Naive thymus-derived CD4-positive, alpha-beta T cell (primary cell): Measurements from ENCODE around the gene PLCG2. TPM values are rescaled to one million over a fixed set of nuclear protein-coding genes. Genes with fewer than 3 reads are reported as not detected.
"Not testable (repeated sequence)": the region's sequence is repeated elsewhere in the genome, so short reads cannot be mapped to it uniquely, and the experiment has no call there.

ENCODE experiments used
- ATAC-seq: fragments of 150-1000 bp; cut with Tn5 transposase; 2 replicates; pipeline ENCODE4 v1.10.0; 2021; ENCODE audit warnings: mild to moderate bottlenecking, moderate library complexity
- CTCF ChIA-PET: fragments of 350-600 bp; sonication (Branson Sonifier 250); formaldehyde crosslinking; loops from one replicate; lab custom pipeline; 2021; ENCODE audit warnings: antibody characterized with exemption; lab: Charles Lee
- POLR2A ChIA-PET: fragments of 350-600 bp; sonication (Branson Sonifier 250); formaldehyde crosslinking; loops from one replicate; lab custom pipeline; 2021; ENCODE audit warnings: antibody characterized with exemption, inconsistent platforms; lab: Charles Lee
- DNase-seq, 9 donors: peaks; one replicate each; pipeline versions ENCODE4 v3.0.0 to v3.0.0-alpha.2; 2020 to 2022; ENCODE audit warnings: mixed read lengths in 1 of 9
- H3K27ac ChIP-seq: one replicate; pipeline ENCODE4 v1.7.0; 2013; ENCODE audit warnings: mild to moderate bottlenecking, low read depth, low read length, moderate library complexity
- H3K27me3 ChIP-seq, 2 donors: one replicate each; pipeline ENCODE4 v1.7.0; 2013; ENCODE audit warnings: low read length in 2 of 2, mild to moderate bottlenecking in 2 of 2, moderate library complexity in 2 of 2; ENCODE audit not compliant: control insufficient read depth in 2 of 2, insufficient read depth in 2 of 2
- H3K36me3 ChIP-seq, 3 experiments: 1 replicate in 2 of 3; 2 replicates in 1 of 3; pipeline ENCODE4 v1.7.0; 2013; ENCODE audit warnings: low read length in 3 of 3, mild to moderate bottlenecking in 3 of 3, moderate library complexity in 1 of 3; ENCODE audit not compliant: insufficient read depth in 3 of 3, control insufficient read depth in 2 of 3
- H3K4me1 ChIP-seq, 2 donors: one replicate each; pipeline ENCODE4 v1.7.0; 2013; ENCODE audit warnings: low read length in 2 of 2, mild to moderate bottlenecking in 2 of 2, moderate library complexity in 1 of 2; ENCODE audit not compliant: control insufficient read depth in 2 of 2, insufficient read depth in 2 of 2
- H3K4me3 ChIP-seq: 2 replicates; pipeline ENCODE4 v1.7.0; 2013; ENCODE audit warnings: mild to moderate bottlenecking, low read length
- H3K9me3 ChIP-seq, 3 experiments: 1 replicate in 2 of 3; 2 replicates in 1 of 3; pipeline ENCODE4 v1.7.0; 2013; ENCODE audit warnings: low read length in 3 of 3; ENCODE audit not compliant: control insufficient read depth in 2 of 3
- H3K27ac Mint-ChIP-seq, 9 donors: one replicate each; pipeline ENCODE4 v1.8.0; 2020 to 2022; ENCODE audit warnings: mixed read lengths in 9 of 9, mild to moderate bottlenecking in 8 of 9, moderate library complexity in 5 of 9, inconsistent platforms in 2 of 9
- H3K27me3 Mint-ChIP-seq, 5 donors: one replicate each; pipeline ENCODE4 v1.8.0; 2021 to 2022; ENCODE audit warnings: mixed read lengths in 5 of 5, mild to moderate bottlenecking in 1 of 5
- H3K36me3 Mint-ChIP-seq, 5 donors: one replicate each; pipeline ENCODE4 v1.8.0; 2020 to 2022; ENCODE audit warnings: mixed read lengths in 5 of 5, mild to moderate bottlenecking in 3 of 5, inconsistent platforms in 1 of 5
- H3K4me1 Mint-ChIP-seq, 7 donors: one replicate each; pipeline ENCODE4 v1.8.0; 2020 to 2022; ENCODE audit warnings: mixed read lengths in 7 of 7, mild to moderate bottlenecking in 3 of 7, inconsistent platforms in 1 of 7
- H3K4me3 Mint-ChIP-seq, 10 donors: one replicate each; pipeline ENCODE4 v1.8.0; 2020 to 2022; ENCODE audit warnings: mild to moderate bottlenecking in 10 of 10, mixed read lengths in 10 of 10, moderate library complexity in 6 of 10, inconsistent platforms in 2 of 10
- H3K9me3 Mint-ChIP-seq, 11 donors: one replicate each; pipeline ENCODE4 v1.8.0; 2020 to 2022; ENCODE audit warnings: mixed read lengths in 11 of 11, mild to moderate bottlenecking in 4 of 11, inconsistent platforms in 1 of 11, moderate library complexity in 1 of 11
- intact Hi-C, 2 donors: fragments of 100-400 bp; cut with micrococcal nuclease; formaldehyde crosslinking; loops; one replicate each; pipeline ENCODE4 v1.15.1; 2023
- polyA plus RNA-seq, 2 donors: library from polyadenylated mRNA; unstranded; fragments of 300-500 nt; fragmentation: Illumina TruSeq; gene quantifications; one replicate each; pipeline ENCODE4 v1.2.3, GENCODE V29; 2021
- total RNA-seq, 6 experiments: library from RNA in 5 of 6; stranded (reverse) in 5 of 6; gene quantifications; 1 replicate in 5 of 6; 2 replicates in 1 of 6; pipeline ENCODE4 v1.2.3 and lab custom pipeline; 2021 to 2026

PLCG2 gene
- total and polyA plus RNA-seq, 7 experiments from 2014 or later, result 0.07 to 85.8 (median 1.5) TPM

GRCh38 chr16:81873206-81873605 is 94.1 kb downstream of the PLCG2 start:
- Mint-ChIP-seq H3K9me3 (no peaks in the 10 kb centered on the region), H3K27me3 (peaks cover 0 to 2% (median 0%) of the 10 kb centered on the region in 5 donors), H3K36me3 (no peaks in the 10 kb centered on the region), H3K27ac (no peak overlapping the region), H3K4me3 (no peak overlapping the region), H3K4me1 (peaks cover 0 to 14% (median 3%) of the 10 kb centered on the region in 7 donors)
- ATAC-seq (no peak), DNase-seq (no peak)
- no peaks in the 10 kb centered on the region for H3K36me3 ChIP-seq
- intact Hi-C loops, result loop anchor here in 1 of 2 donors (5.0 to 10.0 kb wide), 3 partner anchors 126 to 506 kb away; no protein-coding TSS in a partner anchor
- H3K9me3 ChIP-seq, result no peaks in the 10 kb centered on the region
- ChIA-PET POLR2A (no interaction called here), CTCF (interaction anchor here (0.8 to 1.9 kb wide), 2 partner anchors 16 to 259 kb away, joined by 4 to 8 read pairs; no protein-coding TSS in a partner anchor)
- H3K4me3 ChIP-seq, result no peak overlapping the region
- H3K27ac ChIP-seq, result no peak overlapping the region
- H3K27me3 ChIP-seq, result no peaks in the 10 kb centered on the region
- peaks cover 0 to 6% of the 10 kb centered on the region in 2 donors for H3K4me1 ChIP-seq

- H3K9me3 ChIP-seq, result no peaks in the 10 kb centered on the region
- ChIA-PET POLR2A (no interaction called here), CTCF (interaction anchor here (0.8 to 1.9 kb wide), 2 partner anchors 15 to 258 kb away, joined by 4 to 8 read pairs; no protein-coding TSS in a partner anchor)
- no peak overlapping the region for H3K27ac Mint-ChIP-seq
- no peaks in the 10 kb centered on the region for H3K36me3 ChIP-seq
- H3K36me3 Mint-ChIP-seq, result no peaks in the 10 kb centered on the region
- H3K4me3 Mint-ChIP-seq, result no peak overlapping the region
- no peak overlapping the region for H3K27ac ChIP-seq
- peaks cover 0 to 6% (median 0%) of the 10 kb centered on the region in 5 donors for H3K27me3 Mint-ChIP-seq
- no peak overlapping the region for H3K4me3 ChIP-seq
- H3K27me3 ChIP-seq, result no peaks in the 10 kb centered on the region
- intact Hi-C loops, result loop anchor here in 1 of 2 donors (5.0 to 10.0 kb wide), 3 partner anchors 127 to 507 kb away; no protein-coding TSS in a partner anchor
- peak in 5 of 9 donors; percentile 5 to 47 (median 17) for DNase-seq
- peak; percentile 82 for ATAC-seq
- H3K4me1 Mint-ChIP-seq, result peaks cover 0 to 14% (median 3%) of the 10 kb centered on the region in 7 donors
- H3K9me3 Mint-ChIP-seq, result no peaks in the 10 kb centered on the region
- peaks cover 0 to 6% of the 10 kb centered on the region in 2 donors for H3K4me1 ChIP-seq
Measured at GRCh38 chr16:81873843-81874752, 95.0 kb downstream of the PLCG2 start.

GRCh38 chr16:81875461-81875860 is 96.4 kb downstream of the PLCG2 start:
- H3K36me3 Mint-ChIP-seq, result no peaks in the 10 kb centered on the region
- H3K4me3 Mint-ChIP-seq, result no peak overlapping the region
- Histone ChIP-seq H3K4me1 (peaks cover 0 to 6% of the 10 kb centered on the region in 2 donors), H3K27ac (no peak overlapping the region), H3K27me3 (no peaks in the 10 kb centered on the region), H3K9me3 (no peaks in the 10 kb centered on the region), H3K36me3 (no peaks in the 10 kb centered on the region), H3K4me3 (no peak overlapping the region)
- POLR2A ChIA-PET, result no interaction called here
- intact Hi-C loops, result loop anchor here in 1 of 2 donors (10.0 kb wide), 1 partner anchor 241 kb away; no protein-coding TSS in a partner anchor
- peaks cover 0 to 6% (median 0%) of the 10 kb centered on the region in 5 donors for H3K27me3 Mint-ChIP-seq
- CTCF ChIA-PET, result no interaction called here
- H3K4me1 Mint-ChIP-seq, result peaks cover 0 to 14% (median 3%) of the 10 kb centered on the region in 7 donors
- DNase-seq (no peak), ATAC-seq (no peak)
- H3K9me3 Mint-ChIP-seq, result no peaks in the 10 kb centered on the region
- peak overlapping the region in 1 of 9 donors; percentile 23 for H3K27ac Mint-ChIP-seq

- Histone ChIP-seq H3K36me3 (no peaks in the 10 kb centered on the region), H3K27ac (no peak overlapping the region), H3K27me3 (no peaks in the 10 kb centered on the region), H3K4me3 (no peak overlapping the region), H3K4me1 (peaks cover 0 to 6% of the 10 kb centered on the region in 2 donors), H3K9me3 (no peaks in the 10 kb centered on the region)
- intact Hi-C loops, result loop anchor here in 1 of 2 donors (10.0 kb wide), 1 partner anchor 242 kb away; no protein-coding TSS in a partner anchor
- Mint-ChIP-seq H3K27me3 (peaks cover 0 to 6% (median 0%) of the 10 kb centered on the region in 5 donors), H3K36me3 (no peaks in the 10 kb centered on the region), H3K4me1 (peaks cover 0 to 14% (median 3%) of the 10 kb centered on the region in 7 donors), H3K27ac (no peak overlapping the region), H3K9me3 (no peaks in the 10 kb centered on the region), H3K4me3 (no peak overlapping the region)
- DNase-seq, result no peak
- no peak for ATAC-seq
- CTCF ChIA-PET, result no interaction called here
- POLR2A ChIA-PET, result no interaction called here
Measured at GRCh38 chr16:81876273-81876900, 97.3 kb downstream of the PLCG2 start.

GRCh38 chr16:81877490-81877889 is 98.4 kb downstream of the PLCG2 start:
- intact Hi-C loops, result loop anchor here in 1 of 2 donors (10.0 kb wide), 1 partner anchor 243 kb away; no protein-coding TSS in a partner anchor
- H3K27ac Mint-ChIP-seq, H3K4me3 ChIP-seq, H3K27ac ChIP-seq, H3K4me3 Mint-ChIP-seq, H3K9me3 Mint-ChIP-seq, H3K36me3 Mint-ChIP-seq, ATAC-seq, DNase-seq, H3K27me3 Mint-ChIP-seq, H3K4me1 Mint-ChIP-seq, H3K4me1 ChIP-seq, CTCF ChIA-PET, H3K27me3 ChIP-seq, POLR2A ChIA-PET, H3K9me3 ChIP-seq, H3K36me3 ChIP-seq: not testable (repeated sequence)

- H3K27ac Mint-ChIP-seq, result no peak overlapping the region
- Histone ChIP-seq H3K4me3 (no peak overlapping the region), H3K27ac (no peak overlapping the region), H3K36me3 (no peaks in the 10 kb centered on the region), H3K4me1 (no peaks in the 10 kb centered on the region), H3K27me3 (no peaks in the 10 kb centered on the region), H3K9me3 (no peaks in the 10 kb centered on the region)
- intact Hi-C loops, result loop anchor here in 1 of 2 donors (10.0 kb wide), 1 partner anchor 244 kb away; no protein-coding TSS in a partner anchor
- no peaks in the 10 kb centered on the region for H3K9me3 Mint-ChIP-seq
- H3K4me3 Mint-ChIP-seq, result no peak overlapping the region
- POLR2A ChIA-PET, result no interaction called here
- no peak for ATAC-seq
- DNase-seq, result no peak
- peaks cover 0 to 6% (median 0%) of the 10 kb centered on the region in 5 donors for H3K27me3 Mint-ChIP-seq
- CTCF ChIA-PET, result no interaction called here
- no peaks in the 10 kb centered on the region for H3K36me3 Mint-ChIP-seq
- peaks cover 0 to 5% (median 1%) of the 10 kb centered on the region in 7 donors for H3K4me1 Mint-ChIP-seq
Measured at GRCh38 chr16:81878529-81878928, 99.4 kb downstream of the PLCG2 start.
